ENCODE data around the gene TECPR2.
A peak's percentile ranks its signal among the peaks of the same experiment; 100 is the strongest.
"Not testable (repeated sequence)": the region's sequence is repeated elsewhere in the genome, so short reads cannot be mapped to it uniquely, and the experiment has no call there.

TECPR2 gene, protein sequence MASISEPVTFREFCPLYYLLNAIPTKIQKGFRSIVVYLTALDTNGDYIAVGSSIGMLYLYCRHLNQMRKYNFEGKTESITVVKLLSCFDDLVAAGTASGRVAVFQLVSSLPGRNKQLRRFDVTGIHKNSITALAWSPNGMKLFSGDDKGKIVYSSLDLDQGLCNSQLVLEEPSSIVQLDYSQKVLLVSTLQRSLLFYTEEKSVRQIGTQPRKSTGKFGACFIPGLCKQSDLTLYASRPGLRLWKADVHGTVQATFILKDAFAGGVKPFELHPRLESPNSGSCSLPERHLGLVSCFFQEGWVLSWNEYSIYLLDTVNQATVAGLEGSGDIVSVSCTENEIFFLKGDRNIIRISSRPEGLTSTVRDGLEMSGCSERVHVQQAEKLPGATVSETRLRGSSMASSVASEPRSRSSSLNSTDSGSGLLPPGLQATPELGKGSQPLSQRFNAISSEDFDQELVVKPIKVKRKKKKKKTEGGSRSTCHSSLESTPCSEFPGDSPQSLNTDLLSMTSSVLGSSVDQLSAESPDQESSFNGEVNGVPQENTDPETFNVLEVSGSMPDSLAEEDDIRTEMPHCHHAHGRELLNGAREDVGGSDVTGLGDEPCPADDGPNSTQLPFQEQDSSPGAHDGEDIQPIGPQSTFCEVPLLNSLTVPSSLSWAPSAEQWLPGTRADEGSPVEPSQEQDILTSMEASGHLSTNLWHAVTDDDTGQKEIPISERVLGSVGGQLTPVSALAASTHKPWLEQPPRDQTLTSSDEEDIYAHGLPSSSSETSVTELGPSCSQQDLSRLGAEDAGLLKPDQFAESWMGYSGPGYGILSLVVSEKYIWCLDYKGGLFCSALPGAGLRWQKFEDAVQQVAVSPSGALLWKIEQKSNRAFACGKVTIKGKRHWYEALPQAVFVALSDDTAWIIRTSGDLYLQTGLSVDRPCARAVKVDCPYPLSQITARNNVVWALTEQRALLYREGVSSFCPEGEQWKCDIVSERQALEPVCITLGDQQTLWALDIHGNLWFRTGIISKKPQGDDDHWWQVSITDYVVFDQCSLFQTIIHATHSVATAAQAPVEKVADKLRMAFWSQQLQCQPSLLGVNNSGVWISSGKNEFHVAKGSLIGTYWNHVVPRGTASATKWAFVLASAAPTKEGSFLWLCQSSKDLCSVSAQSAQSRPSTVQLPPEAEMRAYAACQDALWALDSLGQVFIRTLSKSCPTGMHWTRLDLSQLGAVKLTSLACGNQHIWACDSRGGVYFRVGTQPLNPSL (N-terminal part only)

DNA sequence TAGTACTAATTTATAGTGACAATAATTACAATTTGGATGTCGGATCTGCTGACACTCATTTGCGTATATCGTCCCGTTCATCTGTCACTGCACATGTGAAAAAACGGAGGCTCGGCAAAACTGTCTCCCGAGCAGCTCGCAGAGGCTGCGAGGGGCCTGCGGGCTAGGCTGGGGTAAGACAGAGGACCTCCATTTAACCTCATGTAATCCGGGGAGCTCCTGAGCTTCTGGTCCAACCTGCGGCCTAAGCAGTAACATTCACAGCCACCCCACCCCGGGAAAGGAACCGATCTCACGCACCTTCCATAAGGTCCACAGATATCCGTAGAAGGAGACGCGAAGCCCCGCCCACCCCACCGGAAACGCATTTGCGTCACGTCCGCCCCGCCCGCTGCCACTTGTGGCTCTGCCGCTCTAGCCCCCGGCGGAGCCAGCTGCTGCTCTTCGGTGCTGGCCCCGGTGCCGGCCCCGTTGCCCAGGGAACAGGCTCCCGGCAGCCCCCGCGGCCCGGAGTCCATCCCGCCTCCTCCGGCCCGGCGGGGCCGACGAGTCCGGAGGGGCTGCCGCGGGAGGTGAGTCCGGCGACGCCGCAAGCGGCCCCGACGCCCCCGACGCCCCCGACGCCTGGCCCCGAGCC, at the start of gene TECPR2, which contains the start of gene CINP:
TECPR2 (plus strand) TSS at position 397 of the 637 bp plus-strand sequence. CDS start 13,781 bp downstream, outside the sequence.
CINP (minus strand) TSS at position 346 of the 637 bp plus-strand sequence; CDS start at position 307, 39 bp downstream.
- peak; percentile 92 for DNase-seq (ENCODE audit: low read depth)

DNA sequence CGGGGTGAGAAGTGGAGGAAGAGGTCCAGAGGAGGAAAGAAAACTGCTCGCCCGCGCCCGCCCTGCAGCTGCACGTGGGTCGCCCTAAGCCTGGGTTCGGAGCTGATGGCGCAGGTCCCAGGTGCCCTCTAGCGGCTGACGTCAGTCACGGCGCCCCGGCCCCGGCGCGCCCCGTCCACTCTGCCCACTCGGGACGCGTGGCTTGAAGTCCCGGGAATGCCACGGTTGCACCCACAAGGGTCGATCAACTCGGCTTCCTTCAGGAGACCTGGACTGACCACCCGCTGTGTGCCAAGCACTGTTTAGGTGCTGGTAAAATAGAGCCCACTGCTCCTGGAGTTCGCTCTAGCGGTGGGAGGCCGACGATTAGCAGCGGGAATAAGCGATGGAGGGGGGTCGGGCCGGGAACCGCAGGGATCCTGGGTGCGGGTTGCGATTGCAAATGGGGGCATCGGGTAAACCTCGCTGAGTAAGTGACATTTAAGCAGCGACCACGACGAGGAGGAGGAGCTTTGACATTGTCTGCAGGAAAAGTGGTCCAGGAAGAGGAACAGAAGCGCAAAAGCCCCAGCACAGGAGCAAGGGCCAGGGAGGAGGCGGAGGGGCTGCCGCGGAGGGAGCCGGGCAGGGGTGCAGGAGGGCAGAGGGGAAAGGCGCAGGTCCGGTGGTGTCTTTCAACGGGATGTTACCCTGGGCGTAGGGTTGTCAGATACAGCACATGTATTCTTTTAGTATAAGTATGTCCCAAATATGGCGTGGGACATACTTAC, 48.3 kb upstream of the TECPR2 start:
- DNase-seq (ENCODE audit: low read depth), result peak; percentile 66

DNA sequence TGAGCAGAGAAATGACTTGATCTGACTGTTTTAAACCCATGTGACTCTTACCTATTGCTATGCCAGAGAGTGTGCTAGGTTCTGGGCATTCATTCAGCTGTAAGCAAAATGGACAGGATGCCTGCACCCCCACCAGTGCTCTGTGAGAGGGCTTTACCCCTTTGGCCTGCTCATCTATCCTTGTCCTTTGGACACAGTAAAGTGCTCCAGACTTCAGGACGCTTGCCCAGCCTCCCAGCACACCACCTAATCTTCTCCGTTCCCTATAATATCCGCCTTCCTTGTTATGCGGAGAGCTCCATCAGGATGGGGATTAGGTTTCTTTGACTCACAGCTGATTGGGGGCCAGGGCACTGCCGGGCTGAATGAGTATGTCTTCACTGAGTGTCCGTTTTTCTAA, 47.6 kb upstream of the TECPR2 start:
- no peak for DNase-seq (ENCODE audit: low read depth)

DNA sequence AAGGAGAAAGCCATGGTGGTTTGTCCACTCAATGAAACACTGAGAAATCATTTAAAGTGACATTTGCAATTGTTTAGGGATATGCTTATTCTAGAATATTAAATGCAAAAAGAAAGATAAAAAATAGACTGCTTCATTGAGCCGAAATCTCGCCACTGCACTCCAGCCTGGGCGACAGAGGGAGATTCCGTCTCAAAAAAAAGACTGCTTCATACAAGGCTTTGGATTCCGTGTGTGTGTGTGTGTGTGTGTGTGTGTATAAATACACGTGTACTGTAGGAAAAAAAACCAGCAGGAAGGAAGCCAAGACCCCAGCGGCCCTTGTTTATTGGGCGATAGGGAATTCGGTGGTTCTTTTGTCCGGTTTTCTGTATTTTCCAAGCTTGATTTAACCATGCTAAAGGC, 46.4 kb upstream of the TECPR2 start:
- peak; percentile 49 for DNase-seq (ENCODE audit: low read depth)

DNA sequence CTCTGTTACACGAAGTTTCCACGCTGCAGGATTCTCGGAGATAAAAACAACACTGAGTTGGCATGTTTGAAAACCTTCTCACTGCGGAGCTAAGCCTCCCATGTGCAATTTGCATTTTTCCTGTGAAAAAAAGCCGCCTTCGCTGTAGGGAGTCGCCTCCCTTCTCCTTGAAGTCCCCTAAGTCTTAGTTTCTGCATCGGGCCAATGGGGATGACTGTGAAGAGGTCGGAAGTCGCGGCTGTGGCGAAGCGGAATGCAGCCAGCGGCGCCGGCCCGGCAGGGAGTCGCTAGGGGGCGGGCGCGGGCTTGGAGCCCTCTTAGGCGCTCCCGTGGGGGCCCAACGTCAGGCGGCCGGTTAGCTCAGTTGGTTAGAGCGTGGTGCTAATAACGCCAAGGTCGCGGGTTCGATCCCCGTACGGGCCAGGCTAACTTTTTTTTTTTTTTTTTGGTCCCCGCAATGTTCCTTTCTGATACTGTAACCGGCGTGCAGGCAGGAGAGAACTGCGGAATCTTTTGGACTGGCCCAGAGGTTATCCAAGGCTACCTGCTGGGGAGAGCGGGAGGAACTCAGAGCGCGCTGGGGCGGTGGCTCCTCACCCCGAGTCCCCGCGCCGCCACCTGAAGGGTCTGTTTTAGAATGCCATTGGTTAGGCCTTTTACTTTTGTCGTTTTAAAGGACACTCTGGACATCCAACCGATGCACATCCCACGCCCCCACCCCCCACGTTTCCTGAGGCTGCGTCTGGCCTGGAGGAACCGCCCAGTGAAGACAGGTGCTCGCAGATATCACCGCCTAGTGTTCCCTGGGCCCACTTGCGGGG, 45.8 kb upstream of the TECPR2 start:
- peak; percentile 87 for DNase-seq (ENCODE audit: low read depth)

DNA sequence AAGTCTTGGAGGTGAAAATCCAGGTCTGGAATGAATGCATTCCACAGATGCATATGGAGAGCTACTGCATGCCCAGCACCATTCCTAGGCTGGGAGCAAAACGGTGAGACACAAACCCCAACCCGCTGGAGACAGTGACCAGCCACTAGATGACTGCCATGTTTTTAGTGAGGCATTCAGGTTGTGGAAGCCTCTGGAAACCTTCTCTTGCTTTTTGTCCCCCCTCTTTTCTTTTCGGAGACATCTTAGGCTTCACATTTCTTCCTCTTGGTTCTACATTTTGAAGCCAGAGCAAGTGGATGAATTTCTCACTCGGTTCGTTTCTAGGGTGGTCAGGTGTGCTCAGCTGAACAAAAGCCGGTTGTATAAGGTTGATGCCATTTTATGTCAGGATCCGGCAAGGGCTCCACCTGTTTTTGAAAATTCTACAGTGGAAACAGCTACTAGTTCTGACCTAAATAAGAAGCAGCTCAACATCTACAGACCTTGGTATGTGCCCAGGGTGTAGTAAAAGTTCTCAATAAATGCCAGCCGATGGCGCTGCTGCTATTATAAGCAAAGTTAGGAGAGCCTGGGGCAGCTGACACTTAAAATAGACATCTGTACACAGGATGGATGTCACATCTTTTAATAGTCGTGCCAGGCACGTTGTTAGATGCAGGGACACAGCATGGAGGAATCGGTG, 45.0 kb upstream of the TECPR2 start:
- DNase-seq (ENCODE audit: low read depth), result no peak

DNA sequence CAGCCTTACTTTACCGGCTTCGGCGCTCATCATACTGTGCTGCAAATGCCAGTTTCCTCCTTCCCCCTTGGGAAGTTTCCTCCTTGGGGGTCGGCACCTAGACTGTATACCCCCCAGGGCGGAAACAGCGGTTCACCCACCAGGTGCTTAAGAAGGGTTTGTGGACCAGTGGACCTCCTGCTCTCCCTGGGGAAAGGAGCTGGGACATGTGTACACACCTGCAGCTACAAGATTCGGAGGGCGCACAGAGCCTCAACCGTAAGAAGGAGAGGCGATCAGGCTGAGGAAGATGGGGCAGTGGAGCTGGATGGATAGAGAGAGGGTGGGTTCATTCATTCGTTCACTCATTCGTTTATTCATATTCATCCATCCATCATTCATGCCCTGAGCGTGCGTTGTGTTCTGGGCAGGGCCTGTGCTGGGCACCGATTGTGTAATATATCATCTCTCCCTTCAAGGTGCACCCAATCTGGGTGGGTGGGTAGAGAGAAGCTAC, 43.9 kb upstream of the TECPR2 start:
- DNase-seq (ENCODE audit: low read depth), result no peak

DNA sequence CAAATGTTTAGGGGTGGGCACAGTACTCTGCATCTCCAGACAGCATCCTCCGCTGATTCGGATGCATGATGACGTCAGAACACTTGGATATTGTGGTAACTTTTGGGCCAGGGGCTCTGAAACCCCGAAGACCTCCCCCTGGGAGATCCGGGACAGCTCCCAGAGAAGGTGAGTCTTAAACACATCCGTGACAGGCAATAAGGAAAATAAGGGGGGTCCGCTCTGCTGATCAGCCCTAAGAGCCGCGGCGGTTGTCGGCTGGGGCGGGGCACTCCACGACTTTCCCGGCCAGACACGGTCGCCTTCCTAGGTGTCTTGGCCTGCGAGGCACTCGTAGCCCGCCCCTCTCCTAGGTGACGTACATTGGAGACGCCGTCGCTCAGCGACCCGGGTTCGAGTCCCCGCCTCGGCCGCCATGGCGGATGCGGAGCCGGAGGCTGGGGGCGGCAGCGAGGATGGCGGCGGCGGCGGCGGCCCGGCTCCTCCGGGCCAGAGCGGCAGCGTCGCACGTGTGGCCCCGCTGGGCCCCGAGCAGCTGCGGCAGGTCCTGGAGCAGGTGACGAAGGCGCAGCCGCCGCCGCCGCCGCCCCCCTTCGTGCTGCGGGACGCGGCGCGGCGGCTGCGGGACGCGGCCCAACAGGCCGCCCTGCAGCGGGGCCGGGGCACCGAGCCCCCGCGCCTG, 43.2 kb upstream of the TECPR2 start, which contains the start of gene ZNF839:
ZNF839 (plus strand) TSS at position 396 of the 682 bp plus-strand sequence; CDS start at position 416, 20 bp downstream.
- peak; percentile 85 for DNase-seq (ENCODE audit: low read depth)

DNA sequence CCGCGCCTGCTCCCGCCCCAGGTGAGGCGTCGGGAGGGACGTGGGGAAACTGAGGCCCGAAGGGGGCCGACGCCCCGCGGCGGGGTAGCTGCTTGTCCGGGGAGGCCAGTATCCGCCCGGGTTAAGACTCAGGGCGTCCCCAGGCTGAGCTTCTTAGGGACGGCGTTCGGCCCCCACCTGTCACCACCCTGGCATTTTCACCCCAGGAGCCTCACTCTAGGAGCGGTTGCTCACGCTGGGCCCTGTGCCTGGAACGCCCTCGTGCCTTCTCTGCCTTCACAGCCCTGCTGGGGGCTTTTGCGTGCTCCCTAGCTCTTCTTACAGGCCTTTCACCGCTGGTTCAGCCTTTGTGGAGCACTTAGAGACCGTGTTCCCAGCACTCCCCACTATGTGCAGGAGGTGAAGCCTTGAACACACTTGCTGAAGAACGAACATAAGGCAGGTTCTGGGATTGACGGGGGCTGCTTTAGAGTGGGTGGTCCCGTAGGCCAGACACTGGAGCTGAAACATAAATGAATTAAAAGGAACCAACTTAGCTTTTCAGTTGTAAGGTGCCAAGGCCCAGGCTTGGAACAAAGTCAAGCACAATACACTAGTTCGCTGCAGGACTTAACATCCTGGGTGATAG, 42.6 kb upstream of the TECPR2 start:
- DNase-seq (ENCODE audit: low read depth), result no peak

DNA sequence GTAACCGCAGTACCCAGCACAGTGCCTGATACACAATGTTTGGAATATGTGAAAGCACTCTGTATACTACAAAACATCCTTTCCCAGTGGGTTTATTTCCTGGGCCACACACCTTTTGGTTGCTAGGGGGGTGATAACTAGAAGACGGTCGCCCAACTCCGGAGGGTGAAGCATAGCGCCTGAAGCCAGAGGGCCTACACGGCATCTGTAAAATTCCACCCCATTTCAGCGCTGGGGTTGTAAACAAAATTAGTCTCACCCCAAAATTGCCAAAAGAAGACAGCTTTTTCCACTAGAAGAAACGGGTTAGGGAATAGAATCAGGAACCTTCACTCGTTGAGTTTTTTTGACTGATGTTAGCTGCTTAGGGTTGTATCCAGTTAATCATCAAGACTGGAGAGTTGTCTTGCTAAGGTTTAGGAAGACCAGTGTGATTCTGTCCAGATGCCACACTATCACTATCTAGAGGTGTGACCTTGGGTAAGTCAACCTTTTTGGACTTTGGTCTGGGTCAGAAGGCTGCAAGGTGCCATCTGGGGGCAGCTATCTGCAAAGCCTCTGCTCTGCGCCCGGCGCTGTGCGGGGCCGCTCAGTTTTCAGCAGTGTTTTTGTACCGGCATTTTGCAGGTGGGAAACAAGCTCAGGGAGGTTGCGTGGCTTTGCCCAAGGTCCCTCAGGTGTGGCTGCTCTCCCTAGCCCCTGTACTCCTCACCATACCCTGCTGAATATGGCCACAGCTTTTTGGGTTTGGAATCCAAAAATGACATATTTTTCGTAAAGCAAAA, 41.9 kb upstream of the TECPR2 start:
- no peak for DNase-seq (ENCODE audit: low read depth)

DNA sequence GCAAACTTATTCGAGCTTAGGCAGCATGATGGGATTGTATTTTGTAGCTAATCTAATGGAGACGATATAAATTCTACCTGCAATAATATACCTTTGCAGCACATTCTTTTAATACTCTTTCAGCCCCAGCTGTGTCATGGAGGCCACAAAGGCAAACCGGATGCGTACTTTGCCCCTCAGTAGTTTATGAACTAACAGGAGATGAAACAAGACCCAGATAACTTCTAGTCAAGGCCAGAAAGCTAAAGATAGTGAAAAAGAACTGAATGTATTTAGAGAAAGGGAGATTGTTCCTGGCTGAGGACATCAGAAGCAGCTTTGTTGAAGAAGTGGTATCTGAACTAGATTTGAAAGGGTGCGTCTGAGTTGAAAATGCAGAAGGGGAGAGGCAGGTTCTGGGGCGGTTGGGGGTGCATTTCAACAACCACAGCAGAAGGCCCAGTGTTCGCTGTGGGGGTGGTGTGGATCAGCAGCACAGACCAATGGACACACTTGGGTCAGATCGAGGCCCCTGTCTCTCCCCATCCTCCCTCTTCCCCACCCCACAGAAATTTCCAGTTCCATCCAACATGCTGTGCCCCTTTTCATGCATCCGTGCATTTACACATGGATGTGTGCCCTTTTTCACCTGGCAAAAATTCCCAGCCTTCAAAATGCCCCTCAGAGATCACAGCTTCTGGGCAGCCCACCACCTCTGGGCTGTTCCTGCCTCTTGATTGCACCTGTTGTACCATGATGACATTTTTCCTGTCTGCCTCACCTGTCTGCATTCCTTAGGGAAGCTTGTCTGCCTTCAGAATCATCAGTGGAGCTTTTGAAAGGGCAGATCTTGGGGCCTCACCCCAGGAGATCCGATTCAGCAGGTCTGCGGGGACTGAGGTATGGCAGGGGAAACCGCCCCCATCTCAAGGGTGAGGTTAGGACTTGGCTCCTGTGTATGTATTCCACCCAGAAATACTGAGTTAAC, 41.0 kb upstream of the TECPR2 start:
- DNase-seq (ENCODE audit: low read depth), result no peak

DNA sequence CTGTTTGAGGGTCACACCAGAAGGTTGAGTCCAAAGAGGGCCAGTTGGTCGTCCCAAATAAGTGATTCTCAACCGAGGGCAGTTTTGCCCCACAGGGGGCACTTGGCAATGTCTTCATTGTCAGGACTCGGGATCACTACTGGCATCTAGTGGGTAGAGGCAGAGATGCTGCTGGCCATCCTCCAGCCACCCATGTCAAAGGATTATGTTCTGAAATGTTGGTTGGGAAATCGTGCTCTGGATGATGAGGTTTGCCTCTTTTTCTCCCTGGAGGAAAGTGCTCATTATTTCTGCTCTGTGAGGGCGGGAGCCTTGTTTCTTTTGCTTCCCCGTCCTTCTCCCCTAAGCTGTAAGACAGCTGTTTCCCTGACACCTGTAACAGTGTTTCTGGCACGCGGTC, 39.6 kb upstream of the TECPR2 start:
- DNase-seq (ENCODE audit: low read depth), result peak; percentile 85

DNA sequence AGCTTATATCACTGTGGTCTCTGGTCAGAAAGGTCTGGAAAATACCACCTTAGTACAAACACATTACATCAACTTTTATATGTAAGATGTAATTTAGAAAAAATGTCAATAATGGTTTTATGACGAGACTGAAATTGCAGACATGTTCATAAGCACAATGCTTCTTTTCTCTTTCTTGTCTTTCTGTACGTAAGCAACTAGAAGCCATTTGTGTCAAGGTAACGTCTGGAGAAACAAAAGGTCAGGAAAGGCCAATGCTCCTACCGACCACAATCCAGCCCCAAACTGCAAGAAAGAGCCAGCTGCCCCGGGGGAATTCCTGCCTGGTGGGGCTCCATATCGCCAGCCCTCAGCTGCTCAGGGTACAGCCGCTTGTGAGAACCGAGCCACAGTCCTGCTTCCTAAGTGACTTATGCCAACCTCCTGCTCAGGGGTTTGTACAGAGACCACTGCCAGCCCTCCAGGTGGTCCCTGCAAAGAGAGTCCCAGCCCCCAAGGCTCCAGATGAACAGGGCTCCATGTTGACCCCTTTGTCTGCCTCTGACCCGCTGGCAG, 36.9 kb upstream of the TECPR2 start:
- no peak for DNase-seq (ENCODE audit: low read depth)

DNA sequence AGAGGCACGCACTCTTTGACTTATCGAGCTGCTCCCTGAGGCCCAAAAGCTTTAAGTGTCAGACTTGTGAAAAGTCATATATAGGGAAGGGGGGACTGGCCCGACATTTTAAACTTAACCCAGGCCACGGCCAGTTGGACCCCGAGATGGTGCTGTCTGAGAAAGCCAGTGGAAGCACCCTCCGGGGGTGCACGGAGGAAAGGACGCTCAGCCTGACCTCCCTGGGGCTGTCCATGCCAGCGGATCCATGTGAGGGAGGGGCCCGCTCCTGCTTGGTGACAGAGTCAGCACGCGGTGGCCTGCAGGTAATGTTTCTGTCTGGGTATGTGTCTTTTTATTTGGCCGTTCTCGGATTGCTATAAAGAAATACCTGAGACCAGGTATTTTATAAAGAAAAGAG, 36.2 kb upstream of the TECPR2 start:
- DNase-seq (ENCODE audit: low read depth), result no peak

DNA sequence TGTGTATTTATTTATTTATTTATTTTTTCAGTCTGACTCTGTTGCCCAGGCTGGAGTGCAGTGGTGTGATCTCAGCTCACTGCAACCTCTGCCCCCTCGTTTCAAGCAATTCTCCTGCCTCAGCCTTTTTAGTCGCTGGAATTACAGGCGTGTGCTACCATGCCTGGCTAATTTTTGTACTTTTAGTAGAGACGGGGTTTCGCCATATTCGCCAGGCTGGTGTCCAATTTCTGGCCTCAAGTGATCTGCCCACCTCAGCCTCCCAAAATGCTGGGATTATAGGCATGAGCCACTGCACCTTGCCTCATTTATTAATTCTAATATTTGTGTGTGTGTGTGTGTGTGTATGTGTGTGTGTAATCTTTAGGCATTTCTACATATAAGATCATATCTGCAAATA, 33.4 kb upstream of the TECPR2 start:
- not testable (repeated sequence) for DNase-seq (ENCODE audit: low read depth)

DNA sequence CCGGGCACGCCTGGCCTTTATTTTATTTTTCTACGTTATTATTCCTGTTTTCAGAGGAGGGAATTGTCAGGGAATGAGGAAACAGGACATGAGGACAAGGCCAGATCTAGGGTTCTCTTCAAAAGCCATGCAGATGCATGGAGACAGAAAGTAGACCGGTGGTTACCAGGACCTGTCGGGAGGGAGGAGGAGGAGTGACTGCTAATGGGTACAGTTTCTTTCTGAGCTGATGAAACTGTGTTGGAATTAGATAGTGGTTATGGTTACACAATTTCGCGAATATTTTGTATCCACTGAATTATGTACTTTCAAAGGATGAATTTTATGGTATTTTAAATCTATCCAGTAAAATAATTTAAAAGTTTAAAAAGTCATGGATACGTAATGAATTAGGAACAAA, 31.9 kb upstream of the TECPR2 start:
- DNase-seq (ENCODE audit: low read depth), result no peak
